ENCODE results near the gene ARFGEF2.
"Not testable (repeated sequence)": the region's sequence is repeated elsewhere in the genome, so short reads cannot be mapped to it uniquely, and the experiment has no call there.

The ARFGEF2 gene

DNA sequence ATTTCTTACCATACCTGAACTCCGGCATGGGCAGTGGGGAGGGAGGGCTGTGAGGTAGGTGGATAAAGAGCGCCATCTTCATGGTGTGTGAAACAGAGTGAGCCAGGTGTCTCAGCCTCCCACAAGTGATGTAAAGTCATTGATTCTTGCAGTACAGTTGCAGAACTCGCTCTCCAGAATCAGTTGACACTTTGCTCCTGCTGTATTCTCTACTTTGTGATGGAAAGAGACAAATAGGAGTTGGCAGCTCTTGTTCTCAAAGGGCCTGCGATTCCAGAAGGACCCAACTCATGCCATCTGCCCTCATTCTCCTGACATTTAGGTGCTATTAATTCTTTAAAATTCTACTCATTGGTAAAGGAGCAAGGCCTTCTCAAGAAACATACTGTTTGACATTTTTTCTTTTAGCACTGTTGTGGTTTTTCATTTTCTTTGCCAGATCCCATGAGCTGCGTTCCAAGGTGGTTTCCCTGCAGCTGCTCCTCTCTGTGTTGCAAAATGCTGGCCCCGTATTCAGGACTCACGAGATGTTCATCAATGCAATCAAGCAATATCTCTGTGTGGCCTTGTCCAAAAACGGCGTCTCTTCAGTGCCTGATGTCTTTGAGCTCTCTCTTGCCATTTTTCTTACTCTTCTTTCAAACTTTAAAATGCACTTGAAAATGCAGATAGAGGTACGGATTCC, 49.3 kb downstream of the ARFGEF2 start:
- no peak for TF ChIP-seq ZFX (IDR thresholded peaks at IDR 0.05)
- TF ChIP-seq, protein P1, sequence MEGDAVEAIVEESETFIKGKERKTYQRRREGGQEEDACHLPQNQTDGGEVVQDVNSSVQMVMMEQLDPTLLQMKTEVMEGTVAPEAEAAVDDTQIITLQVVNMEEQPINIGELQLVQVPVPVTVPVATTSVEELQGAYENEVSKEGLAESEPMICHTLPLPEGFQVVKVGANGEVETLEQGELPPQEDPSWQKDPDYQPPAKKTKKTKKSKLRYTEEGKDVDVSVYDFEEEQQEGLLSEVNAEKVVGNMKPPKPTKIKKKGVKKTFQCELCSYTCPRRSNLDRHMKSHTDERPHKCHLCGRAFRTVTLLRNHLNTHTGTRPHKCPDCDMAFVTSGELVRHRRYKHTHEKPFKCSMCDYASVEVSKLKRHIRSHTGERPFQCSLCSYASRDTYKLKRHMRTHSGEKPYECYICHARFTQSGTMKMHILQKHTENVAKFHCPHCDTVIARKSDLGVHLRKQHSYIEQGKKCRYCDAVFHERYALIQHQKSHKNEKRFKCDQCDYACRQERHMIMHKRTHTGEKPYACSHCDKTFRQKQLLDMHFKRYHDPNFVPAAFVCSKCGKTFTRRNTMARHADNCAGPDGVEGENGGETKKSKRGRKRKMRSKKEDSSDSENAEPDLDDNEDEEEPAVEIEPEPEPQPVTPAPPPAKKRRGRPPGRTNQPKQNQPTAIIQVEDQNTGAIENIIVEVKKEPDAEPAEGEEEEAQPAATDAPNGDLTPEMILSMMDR (conservative IDR thresholded peaks at IDR 0.05): no peak
- H3K27ac ChIP-seq: no peak overlapping the region

DNA sequence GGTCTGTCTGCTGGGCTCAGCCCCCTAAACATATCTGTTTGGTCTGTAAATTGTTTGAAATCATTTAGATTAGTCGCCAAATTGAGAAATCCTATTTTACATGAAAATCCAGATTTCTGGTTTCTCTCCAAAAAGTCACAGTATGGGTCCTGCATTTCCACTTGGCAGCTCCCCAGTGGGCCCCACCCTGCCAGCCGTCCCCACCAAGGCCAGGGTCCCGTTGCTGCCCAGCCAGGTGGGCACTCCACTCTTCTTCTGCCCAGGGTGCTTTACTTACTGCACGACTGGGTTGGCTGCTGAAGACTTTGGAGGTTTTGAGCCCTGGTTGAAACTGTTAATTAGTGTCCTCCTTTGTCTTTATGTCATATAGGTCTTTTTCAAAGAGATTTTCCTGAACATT, 50.4 kb downstream of the ARFGEF2 start:
- TF ChIP-seq, protein P1 (conservative IDR thresholded peaks at IDR 0.05): no peak
- TF ChIP-seq ZFX (IDR thresholded peaks at IDR 0.05): no peak

DNA sequence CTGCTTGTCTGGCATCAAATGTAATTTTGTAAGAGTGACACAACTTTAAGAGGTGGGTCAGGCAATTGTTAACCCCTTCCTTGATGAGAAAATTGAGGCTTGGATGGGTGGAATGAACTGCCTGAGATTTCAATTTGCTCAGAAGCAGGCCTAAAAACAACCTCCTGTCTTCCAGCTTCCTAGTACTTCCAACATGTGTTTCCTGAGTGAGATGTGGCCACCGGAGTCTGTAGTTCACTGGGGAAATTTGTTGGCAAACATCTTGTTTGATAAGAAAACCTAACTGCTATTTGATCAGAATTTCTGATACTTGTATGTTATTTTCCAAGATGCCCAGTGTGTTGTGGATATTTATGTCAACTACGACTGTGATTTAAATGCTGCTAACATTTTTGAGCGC, 51.3 kb downstream of the ARFGEF2 start:
- H3K27ac ChIP-seq: no peak overlapping the region
- no peak for TF ChIP-seq ZFX (IDR thresholded peaks at IDR 0.05)
- TF ChIP-seq, protein P1 (conservative IDR thresholded peaks at IDR 0.05): no peak

More for the DNA sequence above, 50.4 kb downstream of the ARFGEF2 start:
- H3K27ac ChIP-seq: no peak overlapping the region

DNA sequence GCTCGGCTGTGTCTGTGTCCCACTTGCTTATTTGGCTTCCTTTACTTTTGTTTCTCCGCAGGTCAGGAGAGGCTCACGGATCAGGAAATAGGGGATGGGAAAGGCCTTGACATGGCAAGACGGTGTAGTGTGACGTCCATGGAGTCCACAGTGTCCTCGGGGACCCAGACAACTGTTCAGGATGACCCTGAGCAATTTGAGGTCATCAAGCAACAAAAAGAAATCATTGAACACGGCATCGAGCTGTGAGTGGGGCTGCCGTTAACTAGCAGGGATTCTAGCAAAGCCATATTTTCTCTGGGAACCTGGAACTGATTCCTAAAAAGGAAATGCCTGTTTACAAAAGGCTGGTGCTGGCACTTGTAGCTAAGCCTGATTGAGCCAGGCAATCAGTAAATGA, 54.4 kb downstream of the ARFGEF2 start:
- no peak for TF ChIP-seq ZFX (IDR thresholded peaks at IDR 0.05)
- TF ChIP-seq, protein P1 (conservative IDR thresholded peaks at IDR 0.05): no peak
- H3K27ac ChIP-seq: no peak overlapping the region

DNA sequence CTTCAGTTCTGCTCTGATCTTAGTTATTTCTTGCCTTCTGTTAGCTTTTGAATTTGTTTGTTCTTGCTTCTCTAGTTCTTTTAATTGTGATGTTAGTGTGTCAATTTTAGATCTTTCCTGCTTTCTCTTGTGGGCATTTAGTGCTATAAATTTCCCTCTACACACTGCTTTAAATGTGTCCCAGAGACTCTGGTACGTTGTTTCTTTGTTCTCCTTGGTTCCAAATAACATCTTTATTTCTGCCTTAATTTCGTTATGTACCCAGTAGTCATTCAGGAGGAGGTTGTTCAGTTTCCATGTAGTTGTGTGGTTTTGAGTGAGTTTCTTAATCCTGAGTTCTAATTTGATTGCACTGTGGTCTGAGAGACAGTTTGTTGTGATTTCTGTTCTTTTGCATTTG, 58.5 kb downstream of the ARFGEF2 start:
- H3K27ac ChIP-seq: not testable (repeated sequence)

DNA sequence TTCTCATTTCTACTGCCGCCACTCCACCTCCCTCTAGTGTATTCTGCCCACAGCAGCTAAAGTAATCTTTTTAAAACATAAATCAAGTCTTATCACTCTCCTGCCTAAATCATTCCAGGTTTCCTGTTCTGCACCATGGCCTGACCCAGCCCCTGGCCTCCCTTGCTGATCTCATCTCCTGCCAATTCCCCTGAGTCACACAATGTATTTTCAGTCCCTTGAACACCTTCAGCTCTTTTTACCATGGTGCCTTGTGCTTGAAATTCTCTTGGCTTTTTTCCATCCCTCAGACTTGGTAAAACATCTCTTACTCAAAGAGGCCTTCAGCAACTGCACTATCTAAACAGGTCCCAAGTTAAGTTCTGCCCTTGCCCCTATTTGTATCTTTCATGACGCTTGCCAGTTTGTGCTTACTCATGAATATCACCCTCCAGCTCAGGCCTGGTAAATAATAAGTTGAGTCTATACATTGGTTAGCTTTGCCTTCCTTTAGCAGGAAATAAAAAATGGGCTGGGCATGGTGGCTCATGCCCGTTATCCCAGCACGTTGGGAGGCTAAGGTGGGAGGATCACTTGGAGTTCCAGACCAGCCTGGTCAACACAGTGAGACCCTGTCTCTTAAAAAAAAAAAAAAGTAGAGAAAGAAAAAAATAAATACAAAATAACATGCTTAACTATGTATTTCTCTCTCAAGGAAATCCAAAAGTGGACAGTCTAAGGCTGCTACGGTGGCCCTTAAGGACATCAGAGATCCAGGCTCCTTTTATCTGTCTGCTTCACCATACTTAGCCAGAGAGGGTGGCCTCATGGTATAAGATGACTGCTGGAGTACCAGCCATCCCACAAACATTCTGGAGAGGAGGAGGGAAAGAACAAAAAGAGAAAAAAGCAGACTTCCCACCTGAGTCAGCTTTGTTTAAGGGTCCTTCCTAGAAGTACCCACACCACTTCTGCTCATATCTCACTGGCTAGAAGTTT, 62.2 kb downstream of the ARFGEF2 start:
- no peak overlapping the region for H3K27ac ChIP-seq

DNA sequence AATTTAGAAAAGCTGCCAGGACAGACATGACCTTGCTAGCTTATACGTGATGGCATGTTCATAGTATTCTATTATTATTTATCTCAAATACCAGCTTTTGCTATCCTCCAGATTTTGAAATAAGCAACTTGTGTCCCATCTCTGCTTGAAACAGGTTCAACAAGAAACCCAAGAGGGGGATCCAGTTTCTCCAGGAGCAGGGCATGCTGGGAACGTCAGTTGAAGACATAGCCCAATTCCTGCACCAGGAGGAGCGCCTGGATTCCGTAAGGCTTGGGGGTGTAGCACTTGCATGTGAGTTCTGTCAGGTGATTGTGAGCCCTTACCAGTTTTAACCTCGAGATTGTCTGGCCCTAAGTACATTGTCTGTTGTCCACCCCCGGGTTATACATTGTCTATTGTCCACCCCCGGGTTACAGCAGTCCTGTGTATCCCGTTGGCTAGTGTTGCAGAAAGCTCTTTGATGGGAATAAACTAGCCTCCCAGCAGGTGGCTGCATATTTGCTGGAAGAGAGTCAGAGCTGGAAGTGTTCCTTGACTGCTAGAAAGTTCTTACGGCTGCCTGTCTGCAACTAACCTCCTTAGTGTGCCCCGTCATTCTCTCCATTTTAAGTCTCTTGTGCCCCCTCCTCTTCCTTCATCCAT, 63.2 kb downstream of the ARFGEF2 start:
- TF ChIP-seq ZFX (IDR thresholded peaks at IDR 0.05): no peak
- TF ChIP-seq, protein P1 (conservative IDR thresholded peaks at IDR 0.05): no peak
- H3K27ac ChIP-seq: no peak overlapping the region

More for the DNA sequence above, 62.2 kb downstream of the ARFGEF2 start:
- TF ChIP-seq, protein P1 (conservative IDR thresholded peaks at IDR 0.05): no peak
- TF ChIP-seq ZFX (IDR thresholded peaks at IDR 0.05): no peak
